Mesenchymal stem cell (in vitro differentiated cells and primary cell): Measurements from ENCODE around the gene RAD54L.

ENCODE experiments used
- DNase-seq: peaks from one replicate; pipeline ENCODE4 v3.0.0-alpha.2; 2013
- H2AFZ ChIP-seq: one replicate; pipeline ENCODE4 v1.6.1; 2013; ENCODE audit warnings: low read depth, mild to moderate bottlenecking, control low read depth, inconsistent platforms, low read length, moderate library complexity
- H2AK5ac ChIP-seq: 2 replicates; pipeline ENCODE4 v1.6.1; 2013; ENCODE audit warnings: low read length, moderate library complexity, mild to moderate bottlenecking, inconsistent platforms; ENCODE audit not compliant: severe bottlenecking
- H2BK120ac ChIP-seq: one replicate; pipeline ENCODE4 v1.6.1; 2013; ENCODE audit warnings: low read depth, mild to moderate bottlenecking, inconsistent platforms, low read length, moderate library complexity
- H2BK12ac ChIP-seq, 2 experiments: one replicate each; pipeline ENCODE4 v1.6.1; 2013; ENCODE audit warnings: inconsistent platforms in 2 of 2, low read length in 2 of 2, mild to moderate bottlenecking in 2 of 2, moderate library complexity in 2 of 2, control low read depth in 1 of 2
- H2BK15ac ChIP-seq: one replicate; pipeline ENCODE4 v1.6.1; 2013; ENCODE audit warnings: mild to moderate bottlenecking, low read depth, inconsistent platforms; ENCODE audit not compliant: poor library complexity, severe bottlenecking
- H2BK5ac ChIP-seq: 2 replicates; pipeline ENCODE4 v1.6.1; 2013; ENCODE audit warnings: low read depth, mild to moderate bottlenecking, low read length, control low read depth, inconsistent platforms; ENCODE audit not compliant: poor library complexity, severe bottlenecking
- H3K14ac ChIP-seq, 2 experiments: one replicate each; pipeline ENCODE4 v1.6.1; 2013; ENCODE audit warnings: inconsistent platforms in 2 of 2, low read length in 2 of 2, control low read depth in 1 of 2, mild to moderate bottlenecking in 1 of 2, moderate library complexity in 1 of 2
- H3K18ac ChIP-seq, 2 experiments: one replicate each; pipeline ENCODE4 v1.6.1; 2013; ENCODE audit warnings: inconsistent platforms in 2 of 2, low read length in 2 of 2, control low read depth in 1 of 2, low read depth in 1 of 2, mild to moderate bottlenecking in 1 of 2
- H3K23ac ChIP-seq, 2 experiments: one replicate each; pipeline ENCODE4 v1.6.1; 2013; ENCODE audit warnings: inconsistent platforms in 2 of 2, low read length in 2 of 2, mild to moderate bottlenecking in 2 of 2, moderate library complexity in 2 of 2, control low read depth in 1 of 2
- H3K27ac ChIP-seq: 2 replicates; pipeline ENCODE4 v1.5.1; 2013; ENCODE audit warnings: mild to moderate bottlenecking, moderate library complexity, low read length, control low read depth, inconsistent platforms; ENCODE audit not compliant: poor library complexity, severe bottlenecking
- H3K27me3 ChIP-seq, 2 experiments: 2 replicates each; pipeline versions ENCODE4 v1.6.1 to v1.7.0; 2013; ENCODE audit warnings: low read length in 2 of 2, mild to moderate bottlenecking in 2 of 2, moderate library complexity in 2 of 2, control low read depth in 1 of 2, inconsistent platforms in 1 of 2; ENCODE audit not compliant: control insufficient read depth in 1 of 2, insufficient read depth in 1 of 2
- H3K36me3 ChIP-seq, 2 experiments: 2 replicates each; pipeline versions ENCODE4 v1.6.1 to v1.7.0; 2013; ENCODE audit warnings: low read length in 2 of 2, control low read depth in 1 of 2, inconsistent platforms in 1 of 2, low read depth in 1 of 2, mild to moderate bottlenecking in 1 of 2; ENCODE audit not compliant: insufficient read depth in 2 of 2, control insufficient read depth in 1 of 2
- H3K4ac ChIP-seq, 2 experiments: one replicate each; pipeline ENCODE4 v1.6.1; 2013; ENCODE audit warnings: inconsistent platforms in 2 of 2, low read length in 2 of 2, mild to moderate bottlenecking in 2 of 2, moderate library complexity in 2 of 2, control low read depth in 1 of 2, low read depth in 1 of 2
- H3K4me1 ChIP-seq: 2 replicates; pipeline ENCODE4 v1.6.1; 2013; ENCODE audit warnings: low read depth, low read length, control low read depth; ENCODE audit not compliant: control insufficient read depth, insufficient read depth
- H3K4me2 ChIP-seq: 2 replicates; pipeline ENCODE4 v1.6.1; 2013; ENCODE audit warnings: low read length, mild to moderate bottlenecking, inconsistent platforms; ENCODE audit not compliant: poor library complexity, severe bottlenecking
- H3K4me3 ChIP-seq, 2 experiments: 2 replicates each; pipeline versions ENCODE4 v1.5.1 to v1.7.0; 2013; ENCODE audit warnings: low read length in 2 of 2, mild to moderate bottlenecking in 2 of 2, control low read depth in 1 of 2, low read depth in 1 of 2; ENCODE audit not compliant: insufficient read depth in 1 of 2
- H3K79me1 ChIP-seq: replicated peaks from 2 replicates; pipeline ENCODE4 v1.6.1; 2013; ENCODE audit warnings: mild to moderate bottlenecking, control low read depth, low read length, inconsistent platforms; ENCODE audit not compliant: poor library complexity, severe bottlenecking
- H3K9ac ChIP-seq: 2 replicates; pipeline ENCODE4 v1.7.0; 2013; ENCODE audit warnings: mild to moderate bottlenecking, low read length, moderate library complexity
- H3K9me3 ChIP-seq: 2 replicates; pipeline ENCODE4 v1.7.0; 2013; ENCODE audit warnings: mild to moderate bottlenecking, low read length; ENCODE audit not compliant: control insufficient read depth
- H4K8ac ChIP-seq: one replicate; pipeline ENCODE4 v1.6.1; 2013; ENCODE audit warnings: inconsistent platforms, mild to moderate bottlenecking, low read length, moderate library complexity
- H4K91ac ChIP-seq: one replicate; pipeline ENCODE4 v1.6.1; 2013; ENCODE audit warnings: mild to moderate bottlenecking, low read length, inconsistent platforms
- WGBS: methylation state at CpG from one replicate; pipeline ENCODE4 v1.1.7; 2013; ENCODE audit warnings: mixed read lengths; 5-methylcytosine and 5-hydroxymethylcytosine counted together

The RAD54L gene

GRCh38 chr1:46288485-46289133 lies 41.0 kb downstream of the RAD54L start:
- no peak overlapping the region for H2BK15ac ChIP-seq
- H3K18ac ChIP-seq: peak overlapping the region in 1 of 2 experiments; percentile 27
- H3K36me3 ChIP-seq: peaks cover 30 to 70% of the 10 kb centered on the region in 2 experiments
- H3K79me1 ChIP-seq: peaks cover 19% of the 10 kb centered on the region
- peak overlapping the region; percentile 75 for H3K27ac ChIP-seq
- no peak overlapping the region for H3K4me2 ChIP-seq
- H3K9me3 ChIP-seq: no peaks in the 10 kb centered on the region
- no peak overlapping the region for H3K23ac ChIP-seq
- H3K27me3 ChIP-seq: no peaks in the 10 kb centered on the region
- no peak overlapping the region for H3K4me3 ChIP-seq
- WGBS: no CpG with 5 or more reads among the region's 1 CpG
- no peak overlapping the region for H3K14ac ChIP-seq
- peaks cover 15% of the 10 kb centered on the region for H3K4me1 ChIP-seq
- no peak overlapping the region for H2BK120ac ChIP-seq
- DNase-seq: peak; percentile 85
- H4K8ac ChIP-seq: no peak overlapping the region
- no peak overlapping the region for H2BK5ac ChIP-seq
- H2AK5ac ChIP-seq: peak overlapping the region; percentile 31
- peak overlapping the region; percentile 34 for H3K9ac ChIP-seq
- H2BK12ac ChIP-seq: no peak overlapping the region
- no peak overlapping the region for H2AFZ ChIP-seq
- no peak overlapping the region for H4K91ac ChIP-seq
- H3K4ac ChIP-seq: no peak overlapping the region

GRCh38 chr1:46289134-46289494 lies 41.6 kb downstream of the RAD54L start:
- Histone ChIP-seq H3K18ac (no peak overlapping the region), H3K4me3 (no peak overlapping the region)

GRCh38 chr1:46289976-46290375 lies 42.4 kb downstream of the RAD54L start:
- Histone ChIP-seq H3K9me3 (no peaks in the 10 kb centered on the region), H3K4me1 (peaks cover 13% of the 10 kb centered on the region), H3K23ac (no peak overlapping the region), H2AFZ (no peak overlapping the region), H3K18ac (no peak overlapping the region), H3K27me3 (no peaks in the 10 kb centered on the region), H2BK15ac (no peak overlapping the region), H3K79me1 (peaks cover 21% of the 10 kb centered on the region), H2BK120ac (no peak overlapping the region), H2AK5ac (no peak overlapping the region), H3K9ac (no peak overlapping the region), H4K91ac (no peak overlapping the region), H2BK12ac (no peak overlapping the region), H3K4me3 (no peak overlapping the region), H4K8ac (no peak overlapping the region), H3K4ac (no peak overlapping the region), H3K36me3 (peaks cover 38 to 70% of the 10 kb centered on the region in 2 experiments), H3K27ac (no peak overlapping the region), H2BK5ac (no peak overlapping the region), H3K14ac (no peak overlapping the region), H3K4me2 (no peak overlapping the region)
- no peak for DNase-seq
- WGBS: 94% methylated on average over 3 of the region's 4 CpGs

More at GRCh38 chr1:46289134-46289494, 41.6 kb downstream of the RAD54L start:
- no peak overlapping the region for H2AK5ac ChIP-seq
- H3K4ac ChIP-seq: no peak overlapping the region
- H4K8ac ChIP-seq: no peak overlapping the region
- no peaks in the 10 kb centered on the region for H3K27me3 ChIP-seq
- DNase-seq: no peak
- no peak overlapping the region for H3K23ac ChIP-seq
- H3K79me1 ChIP-seq: peaks cover 21% of the 10 kb centered on the region
- peaks cover 15% of the 10 kb centered on the region for H3K4me1 ChIP-seq
- H2BK120ac ChIP-seq: no peak overlapping the region
- no peak overlapping the region for H3K14ac ChIP-seq
- H2BK12ac ChIP-seq: no peak overlapping the region
- 97% methylated on average over 5 of the region's 5 CpGs for WGBS
- H3K4me2 ChIP-seq: no peak overlapping the region
- H2BK5ac ChIP-seq: no peak overlapping the region
- H3K27ac ChIP-seq: peak overlapping the region; percentile 75
- H2AFZ ChIP-seq: no peak overlapping the region
- peak overlapping the region; percentile 34 for H3K9ac ChIP-seq
- no peaks in the 10 kb centered on the region for H3K9me3 ChIP-seq
- no peak overlapping the region for H4K91ac ChIP-seq
- no peak overlapping the region for H2BK15ac ChIP-seq
- peaks cover 35 to 70% of the 10 kb centered on the region in 2 experiments for H3K36me3 ChIP-seq

- no peak overlapping the region for H2BK15ac ChIP-seq
- WGBS: 100% methylated on average over 1 of the region's 2 CpGs
These were observed 47.7 kb downstream of the RAD54L start for GRCh38 chr1:46295306-46295705.

More at GRCh38 chr1:46295306-46295705, 47.7 kb downstream of the RAD54L start:
- no peak for DNase-seq
- no peak overlapping the region for H3K4me2 ChIP-seq
- peaks cover 2% of the 10 kb centered on the region for H3K4me1 ChIP-seq
- H2BK5ac ChIP-seq: no peak overlapping the region
- H3K9me3 ChIP-seq: no peaks in the 10 kb centered on the region
- no peak overlapping the region for H3K4ac ChIP-seq
- H2AFZ ChIP-seq: no peak overlapping the region
- no peak overlapping the region for H2AK5ac ChIP-seq
- no peak overlapping the region for H3K9ac ChIP-seq
- no peak overlapping the region for H3K18ac ChIP-seq
- H3K27me3 ChIP-seq: no peaks in the 10 kb centered on the region
- no peak overlapping the region for H3K14ac ChIP-seq
- H3K23ac ChIP-seq: no peak overlapping the region
- peaks cover 28 to 62% of the 10 kb centered on the region in 2 experiments for H3K36me3 ChIP-seq
- peaks cover 24% of the 10 kb centered on the region for H3K79me1 ChIP-seq
- H4K8ac ChIP-seq: no peak overlapping the region
- no peak overlapping the region for H3K4me3 ChIP-seq
- no peak overlapping the region for H3K27ac ChIP-seq
- no peak overlapping the region for H2BK120ac ChIP-seq
- no peak overlapping the region for H4K91ac ChIP-seq
- H2BK12ac ChIP-seq: no peak overlapping the region
